ENCODE results near the gene CD300E.
"Not testable (repeated sequence)": the region's sequence is repeated elsewhere in the genome, so short reads cannot be mapped to it uniquely, and the experiment has no call there.

The CD300E gene

GRCh38 chr17:74635418-74635817, 11.9 kb upstream of the CD300E start:
- DNase-seq (no peak), ATAC-seq (no peak)

GRCh38 chr17:74633326-74633725, 9.8 kb upstream of the CD300E start:
- DNase-seq, result no peak
- ATAC-seq, result no peak

GRCh38 chr17:74632617-74633016, 9.1 kb upstream of the CD300E start:
- ATAC-seq (no peak), DNase-seq (no peak)

- DNase-seq, result no peak
- no peak for ATAC-seq
These were observed 8.2 kb upstream of the CD300E start for GRCh38 chr17:74631468-74632450.

GRCh38 chr17:74630251-74630650, 6.7 kb upstream of the CD300E start:
- DNase-seq, ATAC-seq: not testable (repeated sequence)

- ATAC-seq, result no peak
- no peak for DNase-seq
These were observed 2.1 kb upstream of the CD300E start for GRCh38 chr17:74625661-74626060.

GRCh38 chr17:74624131-74624530, 593 bp upstream of the CD300E start:
- no peak for ATAC-seq

GRCh38 chr17:74619077-74619673, 4.4 kb downstream of the CD300E start:
- ATAC-seq (no peak), DNase-seq (no peak)

More at GRCh38 chr17:74624131-74624530, 593 bp upstream of the CD300E start:
- DNase-seq, result no peak

GRCh38 chr17:74618451-74618850, 5.1 kb downstream of the CD300E start:
- DNase-seq (no peak), ATAC-seq (no peak)

GRCh38 chr17:74616696-74617095, 6.8 kb downstream of the CD300E start:
- DNase-seq, result no peak
- no peak for ATAC-seq

GRCh38 chr17:74612046-74612445, 11.5 kb downstream of the CD300E start:
- DNase-seq (no peak), ATAC-seq (no peak)

- ATAC-seq (no peak), DNase-seq (no peak)
These were observed 13.4 kb downstream of the CD300E start for GRCh38 chr17:74610108-74610507.

- no peak for DNase-seq
- ATAC-seq, result no peak
These were observed 15.0 kb downstream of the CD300E start for GRCh38 chr17:74608511-74608910.

GRCh38 chr17:74607221-74607620, 16.3 kb downstream of the CD300E start:
- no peak for DNase-seq
- ATAC-seq, result no peak

GRCh38 chr17:74606050-74606449, 17.5 kb downstream of the CD300E start:
- DNase-seq (no peak), ATAC-seq (no peak)

GRCh38 chr17:74605361-74605760, 18.2 kb downstream of the CD300E start:
- ATAC-seq, result no peak
- DNase-seq, result no peak

GRCh38 chr17:74604761-74605160, 18.8 kb downstream of the CD300E start:
- DNase-seq (no peak), ATAC-seq (no peak)

- no peak for ATAC-seq
- no peak for DNase-seq
These were observed 19.3 kb downstream of the CD300E start for GRCh38 chr17:74604200-74604599.

- ATAC-seq, result no peak
- DNase-seq, result no peak
These were observed 19.8 kb downstream of the CD300E start for GRCh38 chr17:74603746-74604145.

GRCh38 chr17:74603037-74603635, 20.4 kb downstream of the CD300E start:
- no peak for ATAC-seq
- DNase-seq, result no peak

- ATAC-seq, result peak; percentile 28
- DNase-seq, result peak; percentile 52
These were observed 21.5 kb downstream of the CD300E start for GRCh38 chr17:74601944-74602572.

- DNase-seq, result no peak
- ATAC-seq, result no peak
These were observed 24.0 kb downstream of the CD300E start for GRCh38 chr17:74599448-74599939.

Data from stimulated activated naive CD8-positive, alpha-beta T cell treated with anti-CD3 and anti-CD28 coated beads, Interleukin-15, Interleukin-2, amounts not matched to agents 100 U/mL and 50 U/mL, for 24 hours (primary cell).